NCI-H345 (cell line): ENCODE results near the gene CFAP92.
"Not testable (repeated sequence)": the region's sequence is repeated elsewhere in the genome, so short reads cannot be mapped to it uniquely, and the experiment has no call there.

Experiments
- DNase-seq: peaks from one replicate; lab custom pipeline; 2025; lab: John Stamatoyannopoulos, UW

The CFAP92 gene

DNA sequence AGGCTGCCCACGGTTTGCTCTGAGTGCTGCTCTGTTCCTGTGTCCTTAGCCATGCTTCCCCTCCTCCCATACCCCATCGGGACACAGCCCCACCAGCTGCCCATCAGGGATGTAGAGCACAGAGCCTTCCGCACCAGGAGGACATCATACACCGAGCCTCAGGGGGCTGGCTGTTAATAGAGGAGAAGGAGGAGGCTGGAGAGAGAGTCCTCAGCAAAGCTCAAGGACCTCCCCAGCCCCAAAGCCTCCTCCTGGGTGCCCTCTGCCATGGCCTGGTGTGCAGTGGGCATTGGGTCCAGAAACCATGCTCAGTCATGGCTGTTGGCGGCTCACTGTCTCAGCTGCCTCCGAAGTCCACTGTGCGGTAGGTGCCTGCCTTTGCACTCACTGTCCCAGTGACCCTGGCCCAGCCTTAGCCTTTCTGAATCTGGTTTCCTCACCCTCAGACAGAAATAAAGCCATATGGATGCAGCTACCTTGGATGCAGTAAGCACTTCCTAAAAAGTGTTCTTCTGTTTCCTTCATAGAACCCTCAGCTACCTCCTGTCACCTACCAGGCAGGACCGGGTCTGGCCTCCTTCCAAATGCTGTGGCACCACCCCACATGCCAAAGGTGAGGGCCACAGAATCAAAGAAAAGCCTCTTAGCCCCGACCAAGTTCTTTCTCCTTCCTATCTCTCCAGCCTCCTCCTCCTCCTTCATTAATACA, 60.5 kb downstream of the CFAP92 start:
- no peak for DNase-seq

DNA sequence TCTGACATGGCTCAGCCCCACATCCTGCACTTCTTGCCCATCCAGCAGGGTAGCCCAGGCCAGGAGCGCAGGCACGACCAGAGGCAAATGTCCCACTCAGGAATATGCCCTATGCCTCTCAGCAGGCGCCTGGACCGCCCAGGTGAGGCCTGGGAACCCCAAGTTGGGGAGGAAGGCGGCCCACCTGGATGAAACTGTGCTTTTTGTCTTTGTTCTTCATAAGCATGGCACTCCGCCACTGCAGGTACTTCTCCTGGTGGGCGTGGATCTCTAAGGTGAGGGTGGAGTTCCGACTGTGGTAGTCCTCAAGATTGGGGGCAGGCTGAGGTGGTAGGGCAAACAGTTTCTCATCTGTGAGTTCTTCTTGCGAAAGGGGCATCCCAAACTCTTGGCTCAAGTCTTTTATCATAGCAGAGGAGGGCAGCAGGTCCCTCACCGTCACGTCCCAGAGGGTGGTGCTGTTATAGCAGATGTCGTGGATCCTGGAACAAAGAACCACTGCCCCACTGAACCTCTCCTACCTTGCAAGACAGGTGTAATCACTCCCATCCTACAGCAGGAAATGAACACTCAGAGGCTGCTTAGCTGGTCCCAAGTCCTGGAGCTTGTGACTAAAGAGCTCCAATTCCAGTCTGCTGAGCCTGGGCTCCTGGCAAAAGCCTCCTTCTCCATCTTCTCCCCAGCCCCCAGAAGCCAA, 61.2 kb downstream of the CFAP92 start:
- no peak for DNase-seq

DNA sequence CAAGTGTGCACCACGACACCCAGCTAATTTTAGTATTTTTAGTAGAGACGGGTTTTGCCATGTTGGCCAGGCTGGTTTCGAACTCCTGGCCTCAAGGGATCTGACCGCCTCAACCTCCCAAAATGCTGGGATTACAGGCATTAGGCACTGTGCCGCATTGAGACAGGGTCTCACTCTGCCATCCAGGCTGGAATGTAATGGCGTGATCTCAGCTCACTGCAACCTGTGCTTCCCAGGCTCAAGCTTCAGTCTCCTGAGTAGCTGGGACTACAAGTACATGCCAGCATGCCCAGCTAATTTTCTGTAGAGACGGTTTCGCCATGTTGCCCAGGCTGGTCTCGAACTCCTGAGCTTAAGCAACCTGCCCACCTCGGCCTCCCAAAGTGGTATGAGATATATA, 62.8 kb downstream of the CFAP92 start:
- no peak for DNase-seq

DNA sequence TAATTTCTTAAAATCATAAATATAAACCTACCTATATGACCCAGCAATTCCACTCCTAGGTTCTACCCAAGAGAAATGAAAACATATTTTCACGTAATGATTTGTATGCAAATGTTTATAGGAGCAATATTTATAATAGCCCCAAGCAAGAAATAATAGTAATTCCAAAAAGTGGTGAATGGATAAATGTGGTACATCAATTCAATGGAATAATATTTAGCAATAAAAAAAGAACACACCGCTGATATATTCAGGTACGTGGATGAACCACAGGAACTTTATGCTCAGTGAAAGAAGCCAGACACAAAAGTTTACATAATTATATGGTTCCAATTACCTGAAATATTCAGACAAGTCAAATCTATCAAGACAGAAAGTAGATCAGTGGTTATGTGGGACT, 64.5 kb downstream of the CFAP92 start:
- no peak for DNase-seq

DNA sequence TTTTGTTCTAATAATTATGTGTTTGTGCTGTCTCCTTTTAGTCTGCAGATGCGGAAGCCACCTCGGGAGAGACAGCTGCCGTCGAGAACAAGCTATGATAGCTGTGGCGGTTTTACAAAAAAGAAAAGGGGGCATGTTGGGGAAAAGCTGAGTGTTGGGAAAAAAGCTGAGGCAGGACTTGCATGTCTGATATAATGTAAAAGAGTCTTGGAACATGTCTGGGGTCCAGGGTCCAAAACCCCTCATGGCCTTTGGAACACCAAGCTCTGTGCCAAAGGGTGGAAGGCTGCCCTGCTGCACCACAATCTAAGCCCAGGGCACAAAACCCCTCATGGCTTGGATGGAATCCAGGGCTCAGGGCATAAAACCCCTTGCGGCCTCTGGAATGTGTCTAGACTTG, 69.9 kb downstream of the CFAP92 start:
- not testable (repeated sequence) for DNase-seq

DNA sequence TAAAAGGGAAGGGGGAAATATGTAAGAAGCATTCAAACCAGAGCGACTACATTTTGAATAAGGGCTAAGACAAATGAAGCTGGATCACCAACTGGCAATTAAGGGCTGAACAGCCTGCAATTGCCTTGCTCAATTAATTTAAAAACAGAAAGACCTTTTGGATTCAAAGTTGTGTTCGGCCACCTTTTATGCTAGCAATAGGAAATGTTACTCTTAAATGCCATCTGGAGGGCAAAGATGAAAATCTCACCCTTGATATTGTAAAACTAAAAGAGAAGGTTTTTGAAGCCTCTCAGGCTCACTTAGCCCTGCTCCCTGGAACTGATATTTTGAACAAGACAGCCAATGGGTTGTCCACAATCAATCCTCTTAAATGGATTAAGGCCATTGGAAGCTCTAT, 70.3 kb downstream of the CFAP92 start:
- no peak for DNase-seq

DNA sequence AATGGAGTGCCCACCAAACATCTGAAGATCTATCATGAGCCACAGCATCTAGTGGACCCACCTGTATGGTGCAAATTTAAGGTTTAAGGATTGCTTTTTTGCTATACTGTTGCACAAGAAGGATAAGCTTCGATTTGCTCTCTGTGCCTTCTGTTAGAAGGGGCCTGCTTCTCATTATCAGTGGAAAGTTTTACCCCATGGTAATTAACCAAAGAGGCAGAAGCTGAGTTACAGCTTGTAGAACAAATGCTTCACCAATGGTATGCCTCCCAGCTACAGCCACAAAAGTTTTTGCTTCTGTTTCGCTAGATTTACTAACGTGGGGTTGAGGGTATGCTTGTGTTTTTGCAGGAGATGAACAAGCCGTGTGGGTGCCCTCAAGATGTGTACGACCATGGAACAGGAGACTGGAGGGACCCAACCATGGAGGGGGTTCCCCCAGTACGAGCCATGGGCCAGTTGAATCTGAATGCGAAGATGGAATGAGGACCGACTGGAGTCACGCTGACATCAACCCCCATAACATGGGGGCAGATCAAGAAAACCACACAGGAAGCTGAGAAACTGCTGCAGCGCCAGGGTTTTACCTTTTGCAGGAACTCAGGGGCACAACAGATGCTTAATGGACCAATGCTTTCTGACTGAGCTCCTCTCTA, 70.9 kb downstream of the CFAP92 start:
- no peak for DNase-seq

DNA sequence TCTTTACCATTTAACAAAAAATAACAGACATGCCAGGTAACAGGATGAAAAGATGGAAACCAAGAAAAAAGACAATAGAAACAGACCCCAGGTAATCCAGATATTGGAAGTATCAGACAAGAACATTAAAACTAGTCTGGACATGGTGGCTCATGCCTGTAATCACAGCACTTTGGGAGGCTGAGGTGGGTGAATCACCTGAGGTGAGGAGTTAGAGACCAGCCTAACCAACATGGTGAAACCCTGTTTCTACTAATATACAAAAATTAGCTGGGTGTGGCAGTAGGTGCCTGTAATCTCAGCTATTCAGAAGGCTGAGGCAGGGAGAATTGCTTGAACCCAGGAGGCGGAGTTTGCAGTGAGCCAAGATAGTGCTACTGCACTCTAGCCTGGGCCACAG, 73.9 kb downstream of the CFAP92 start:
- DNase-seq, result no peak

DNA sequence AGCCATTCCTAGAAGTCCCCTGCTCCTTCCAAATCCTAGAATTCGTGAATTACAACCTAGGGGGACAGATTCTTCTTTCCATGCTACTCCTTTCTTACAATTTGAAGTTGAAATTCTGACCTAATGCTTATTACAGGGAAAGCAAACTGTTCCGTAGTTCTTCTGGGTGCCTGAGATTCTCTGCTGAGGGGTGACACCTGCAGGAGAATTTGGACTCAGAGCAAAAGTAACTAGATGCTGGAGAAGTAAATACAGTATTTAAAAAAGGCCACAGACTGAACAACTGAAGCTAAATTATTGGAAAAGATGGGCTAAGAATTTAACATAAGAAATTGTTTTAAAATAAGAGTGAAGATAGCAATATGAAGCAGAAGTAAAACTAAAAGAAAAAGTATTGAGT, 76.6 kb downstream of the CFAP92 start:
- no peak for DNase-seq

DNA sequence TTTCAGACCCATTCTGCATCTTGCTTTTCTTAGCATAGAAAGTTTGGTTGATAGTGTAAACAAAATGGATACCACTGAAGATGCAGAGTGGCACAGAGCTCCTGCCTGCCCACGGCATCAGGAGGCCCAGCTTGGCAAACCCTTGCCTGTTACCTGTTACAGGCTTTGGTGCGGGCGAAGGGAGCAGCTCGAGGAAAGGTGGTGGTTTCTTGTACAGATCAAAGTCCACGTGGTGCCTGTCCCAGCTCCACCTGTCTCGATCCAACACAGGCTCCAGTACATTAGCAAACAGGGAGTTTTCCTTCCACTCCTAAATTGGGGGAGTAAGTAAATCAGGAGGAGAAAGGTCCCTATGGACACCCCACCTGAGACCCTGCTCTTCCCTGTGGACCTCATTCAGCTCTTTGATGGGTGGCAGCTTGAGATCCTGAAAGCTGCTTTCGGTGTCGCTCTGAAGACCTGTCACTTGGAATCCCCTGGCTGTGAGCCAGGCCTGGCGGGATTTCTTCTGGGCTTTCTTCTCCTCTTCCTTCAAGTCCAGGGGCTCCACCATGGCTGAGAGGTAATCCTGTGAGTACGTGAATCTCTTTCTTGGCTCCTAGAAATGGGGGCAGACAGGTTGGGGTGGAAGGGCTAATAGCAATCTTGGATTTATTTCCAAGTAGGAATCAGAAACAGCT, 78.8 kb downstream of the CFAP92 start:
- DNase-seq, result no peak

DNA sequence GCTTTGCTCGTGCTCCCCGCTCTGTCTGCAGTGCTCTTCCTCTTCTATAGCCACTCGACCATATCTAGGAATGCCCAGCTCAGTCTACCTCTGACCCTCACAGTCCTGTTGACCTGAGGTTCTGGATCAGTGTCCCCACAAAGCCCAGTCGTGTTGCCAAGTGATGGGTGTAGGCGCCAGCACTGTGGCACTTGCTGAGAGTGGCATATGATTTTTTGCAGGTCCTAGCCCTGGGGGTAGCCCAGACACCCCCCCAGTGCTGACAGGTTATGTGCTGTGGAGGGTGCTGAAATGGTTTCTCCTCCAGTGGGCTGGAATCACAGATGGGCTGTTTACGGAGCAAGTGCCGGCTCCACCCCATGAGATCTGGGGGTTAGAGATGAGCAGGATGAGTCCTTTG, 82.0 kb downstream of the CFAP92 start:
- DNase-seq, result no peak

DNA sequence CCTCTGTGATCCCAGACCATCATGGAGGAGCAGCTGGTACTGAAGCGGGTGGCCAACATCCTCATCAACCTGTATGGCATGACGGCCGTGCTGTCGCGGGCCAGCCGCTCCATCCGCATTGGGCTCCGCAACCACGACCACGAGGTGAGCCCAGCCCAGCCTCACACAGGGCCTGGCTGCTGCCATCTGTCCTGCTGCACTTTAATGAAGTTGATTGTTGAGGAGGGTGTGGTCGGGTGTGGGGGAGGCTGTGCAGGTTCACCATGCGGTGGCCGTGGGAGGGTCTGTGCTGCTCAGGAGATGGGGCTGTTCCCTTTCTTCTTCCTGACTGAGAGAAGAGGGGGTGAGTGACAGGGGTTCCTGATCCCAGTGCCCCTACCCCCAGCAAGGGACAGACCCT, 83.9 kb downstream of the CFAP92 start:
- DNase-seq, result no peak

DNA sequence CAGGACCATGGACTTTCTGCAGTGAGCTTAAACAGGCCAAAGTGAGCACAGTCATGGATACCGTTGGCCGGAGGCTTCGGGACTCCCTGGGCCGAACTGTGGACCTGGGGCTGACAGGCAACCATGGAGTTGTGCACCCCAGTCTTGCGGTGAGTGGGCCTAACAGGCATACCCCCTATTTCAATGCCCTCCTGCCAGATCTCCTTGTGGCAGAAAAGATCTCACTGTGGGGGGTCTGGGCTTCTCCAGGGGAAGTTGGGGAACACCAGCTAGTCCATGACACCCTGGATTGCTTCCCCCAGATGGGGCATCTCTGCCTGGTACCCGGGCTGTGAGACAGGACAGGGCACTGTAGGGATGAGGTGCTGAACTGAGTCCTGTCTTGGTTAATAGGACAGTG, 84.9 kb downstream of the CFAP92 start:
- DNase-seq, result no peak

DNA sequence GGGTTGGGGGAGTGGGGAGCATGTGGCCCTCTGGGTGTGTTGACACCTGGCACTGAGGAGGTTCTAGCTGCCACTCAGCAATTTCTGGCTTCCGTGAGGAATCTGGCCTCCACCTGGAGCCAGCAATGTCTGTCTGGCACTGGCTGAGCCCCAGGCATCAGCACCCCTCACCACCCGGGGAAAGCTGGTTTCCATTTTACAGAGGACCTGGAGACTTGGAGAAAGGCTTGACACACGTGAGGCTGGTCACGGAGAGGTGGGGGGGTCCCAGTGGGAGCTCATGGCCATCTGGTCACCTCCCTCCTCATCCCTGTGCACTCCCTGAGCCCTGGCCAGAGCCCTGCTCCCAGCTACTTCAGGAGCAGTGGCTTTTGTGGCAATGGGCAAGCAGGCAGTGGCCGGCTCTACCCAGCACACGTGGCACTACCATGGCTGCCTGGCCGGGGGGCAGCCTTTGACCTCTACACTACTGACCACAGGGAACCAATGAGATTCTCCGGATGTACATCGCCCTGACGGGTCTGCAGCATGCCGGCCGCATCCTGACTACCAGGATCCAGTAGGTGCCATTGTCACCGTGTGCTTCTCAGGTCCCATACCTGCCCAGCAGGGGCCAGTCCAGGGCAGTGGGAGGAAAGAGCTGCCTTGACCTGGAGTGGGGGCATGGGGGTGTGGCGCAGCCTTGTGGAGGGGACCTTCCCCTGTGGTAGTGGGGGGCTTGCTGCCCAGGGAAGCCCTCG, 86.0 kb downstream of the CFAP92 start:
- no peak for DNase-seq

DNA sequence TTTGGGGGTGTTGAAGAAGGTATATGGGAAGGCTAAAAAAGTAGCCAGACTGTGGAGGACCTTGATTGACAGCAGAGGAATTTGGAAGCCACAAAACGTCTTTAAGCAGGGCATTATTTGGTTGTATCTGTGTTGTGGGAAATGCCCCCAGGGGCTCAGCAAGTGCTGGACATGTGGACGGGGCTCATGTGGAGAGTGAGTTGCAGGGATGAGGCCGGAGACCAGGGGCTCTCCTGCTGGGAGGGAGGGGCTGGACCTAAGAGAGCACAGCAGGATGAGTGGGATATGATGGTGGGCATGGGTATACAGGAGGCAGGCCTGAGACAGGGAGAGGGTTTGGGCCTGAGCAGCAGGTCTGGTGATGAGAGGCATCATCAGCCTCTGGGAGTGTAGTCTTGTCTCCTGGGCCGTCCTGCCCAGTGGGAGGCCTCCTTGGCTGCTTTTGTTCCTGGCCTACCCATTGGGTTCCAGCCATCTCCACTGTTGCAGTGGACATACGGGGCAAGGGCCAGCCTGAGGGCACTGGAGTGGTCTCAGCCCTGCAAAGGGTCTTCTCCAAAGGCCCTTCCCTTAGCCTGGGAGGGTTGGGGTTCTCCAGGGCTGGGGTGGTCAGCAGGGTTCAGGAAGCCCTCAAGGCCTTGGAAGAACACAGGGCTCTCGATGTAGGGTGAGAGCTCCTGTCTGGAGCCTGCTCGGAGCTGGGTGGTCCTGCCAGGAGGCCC, 86.9 kb downstream of the CFAP92 start:
- DNase-seq, result no peak

DNA sequence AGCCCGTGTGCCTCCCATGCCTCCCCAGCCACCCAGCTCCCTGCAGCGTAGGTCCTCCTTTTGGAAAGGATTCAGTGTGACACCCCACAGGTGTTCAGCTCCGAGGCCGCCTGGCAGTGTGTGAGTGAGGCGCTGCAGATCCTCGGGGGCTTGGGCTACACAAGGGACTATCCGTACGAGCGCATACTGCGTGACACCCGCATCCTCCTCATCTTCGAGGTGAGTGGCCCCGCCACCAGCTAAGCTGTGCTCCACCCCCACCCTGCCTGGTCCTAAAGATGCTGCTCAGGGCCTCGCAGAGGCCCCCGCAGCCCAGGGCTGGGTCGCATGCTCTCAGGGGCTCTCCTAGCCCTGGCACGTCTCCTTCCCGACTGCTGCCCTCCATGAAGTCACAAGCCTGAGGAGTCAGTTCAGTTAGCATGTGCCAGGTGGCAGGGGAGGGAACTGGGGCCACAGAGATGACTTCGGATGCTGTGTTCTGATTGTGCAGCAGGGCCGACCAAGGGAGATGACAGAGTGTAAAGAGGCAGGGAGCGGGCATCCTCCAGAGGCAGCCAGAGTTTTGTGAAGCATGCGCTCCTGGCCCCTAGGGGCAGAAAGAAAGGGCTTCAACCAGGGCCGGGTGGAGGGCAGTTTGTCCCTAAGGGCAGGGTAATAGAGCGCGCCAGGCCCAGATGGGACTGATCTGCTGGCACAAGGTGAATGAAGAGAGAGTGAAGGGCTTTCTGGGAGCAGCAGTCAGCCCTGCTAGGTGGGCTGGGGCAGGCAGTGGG, 87.7 kb downstream of the CFAP92 start:
- DNase-seq, result no peak

DNA sequence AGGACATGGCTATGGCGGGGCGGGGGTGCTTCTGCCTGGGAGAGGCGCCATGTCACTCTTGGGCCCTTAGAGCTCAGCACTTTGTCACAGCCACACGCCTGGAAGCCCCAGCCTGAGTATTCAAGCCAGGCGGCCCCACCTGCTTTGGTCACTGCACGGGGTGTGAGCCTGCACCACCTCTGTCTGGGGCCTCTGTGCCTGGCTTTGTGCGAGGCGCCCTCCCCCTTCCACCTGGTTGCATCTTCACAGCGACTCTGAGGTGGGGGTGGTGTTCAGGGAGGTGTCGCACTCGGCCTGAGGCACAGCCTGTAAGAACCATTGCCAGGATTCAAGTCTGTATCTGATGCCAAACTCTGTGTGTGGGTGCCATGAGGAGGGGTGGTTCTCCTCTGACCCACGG, 90.4 kb downstream of the CFAP92 start:
- no peak for DNase-seq

DNA sequence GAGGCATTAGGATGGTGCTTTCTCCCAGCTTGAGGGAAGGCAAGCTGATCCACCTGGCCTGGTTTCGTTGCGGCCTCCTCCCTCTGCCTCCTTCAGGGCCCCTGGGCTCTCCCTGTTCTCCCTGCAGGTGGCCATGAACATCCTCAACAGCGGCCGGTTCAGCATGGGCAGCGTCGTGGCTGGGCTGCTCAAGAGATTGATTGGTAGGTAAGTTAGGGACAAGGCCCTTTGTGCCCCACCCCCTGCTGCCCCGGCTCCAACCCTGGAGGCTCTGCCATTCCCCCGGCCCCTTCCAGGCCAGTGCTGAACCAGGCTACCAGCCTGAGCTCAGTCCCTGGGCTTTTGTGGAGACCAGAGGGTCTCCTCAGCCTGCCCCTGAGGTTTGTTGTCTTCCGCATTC, 91.5 kb downstream of the CFAP92 start:
- DNase-seq, result no peak

DNA sequence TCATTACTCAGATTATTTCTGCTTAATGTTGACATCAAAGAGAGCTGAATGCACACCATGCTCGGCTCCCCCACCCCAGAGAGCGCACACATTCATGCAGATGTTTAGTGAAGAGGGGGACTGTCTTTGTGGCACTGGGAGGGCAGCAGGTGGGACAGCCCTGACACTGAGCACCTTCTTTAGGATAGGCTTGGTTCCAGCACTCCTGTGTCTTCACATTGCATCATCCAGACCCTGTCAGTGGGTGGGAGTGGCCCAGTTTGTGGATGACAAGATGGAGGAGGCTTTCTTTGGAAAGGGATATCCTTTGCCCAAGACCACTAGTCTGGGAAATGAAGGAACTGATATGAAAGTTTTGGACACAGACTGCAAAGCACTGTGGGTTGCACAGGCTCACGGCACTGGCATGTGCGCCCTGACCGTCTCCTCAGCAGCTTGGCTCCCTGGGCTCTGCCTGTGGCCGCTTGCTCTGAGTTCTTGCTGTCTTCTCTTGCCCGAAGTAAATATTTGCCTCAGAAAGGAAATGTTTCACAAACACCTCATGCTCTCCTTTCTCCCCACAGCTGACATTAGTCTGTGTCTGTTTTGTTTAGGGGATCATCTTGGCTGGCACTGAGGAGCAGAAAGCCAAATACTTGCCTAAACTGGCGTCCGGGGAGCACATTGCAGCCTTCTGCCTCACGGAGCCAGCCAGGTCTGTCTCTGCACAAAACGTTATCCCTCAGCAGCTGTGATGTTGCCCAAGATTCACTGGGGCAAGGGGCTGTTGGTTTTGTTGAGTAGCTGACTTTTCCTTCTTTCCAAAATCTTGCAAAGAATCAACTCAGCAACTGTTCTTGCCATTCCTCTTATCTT, 97.8 kb downstream of the CFAP92 start:
- no peak for DNase-seq
